Ishikawa (cell line): ENCODE measurements around the gene SOX30.

Source experiments
- EP300 ChIP-seq: IDR thresholded peaks from 2 replicates; pipeline ENCODE4 v1.6.1; 2012; ENCODE audit warnings: borderline replicate concordance
- TCF12 ChIP-seq: IDR thresholded peaks from 2 replicates; pipeline ENCODE4 v1.6.1; 2012; ENCODE audit warnings: low read depth
- USF1 ChIP-seq: IDR thresholded peaks from 2 replicates; pipeline ENCODE4 v1.6.1; 2012
- YY1 ChIP-seq: IDR thresholded peaks from 2 replicates; pipeline ENCODE4 v1.6.1; 2012; ENCODE audit warnings: low read depth
- TF ChIP-seq, protein P1 (sequence below): IDR thresholded peaks from 2 replicates; pipeline ENCODE4 v1.6.1; 2012
- TF ChIP-seq, protein P2 (sequence below): IDR thresholded peaks from 2 replicates; pipeline ENCODE4 v1.6.1; 2012; ENCODE audit warnings: low read depth, mild to moderate bottlenecking

DNA sequence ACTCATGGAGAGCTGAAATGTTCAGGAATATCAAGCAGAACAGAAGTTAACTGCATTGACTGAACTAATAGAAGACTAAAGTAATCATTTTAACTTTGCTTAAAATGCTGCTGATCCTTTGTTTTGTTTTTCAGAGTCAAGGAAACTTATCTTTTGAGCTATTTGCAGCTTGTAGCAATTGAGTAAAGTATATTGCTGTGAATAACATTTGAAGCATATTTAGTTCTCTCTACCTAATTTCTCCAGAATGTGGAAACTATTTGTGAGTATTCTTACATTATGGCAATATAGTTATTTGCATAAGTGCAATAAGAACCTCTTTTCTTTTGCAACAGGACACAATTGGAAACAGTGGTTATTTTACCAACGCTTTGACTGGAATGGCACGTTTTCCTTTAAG lies 5.3 kb upstream of the SOX30 start:
- TF ChIP-seq, protein P1, sequence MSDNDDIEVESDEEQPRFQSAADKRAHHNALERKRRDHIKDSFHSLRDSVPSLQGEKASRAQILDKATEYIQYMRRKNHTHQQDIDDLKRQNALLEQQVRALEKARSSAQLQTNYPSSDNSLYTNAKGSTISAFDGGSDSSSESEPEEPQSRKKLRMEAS, result no peak
- TF ChIP-seq, protein P2, sequence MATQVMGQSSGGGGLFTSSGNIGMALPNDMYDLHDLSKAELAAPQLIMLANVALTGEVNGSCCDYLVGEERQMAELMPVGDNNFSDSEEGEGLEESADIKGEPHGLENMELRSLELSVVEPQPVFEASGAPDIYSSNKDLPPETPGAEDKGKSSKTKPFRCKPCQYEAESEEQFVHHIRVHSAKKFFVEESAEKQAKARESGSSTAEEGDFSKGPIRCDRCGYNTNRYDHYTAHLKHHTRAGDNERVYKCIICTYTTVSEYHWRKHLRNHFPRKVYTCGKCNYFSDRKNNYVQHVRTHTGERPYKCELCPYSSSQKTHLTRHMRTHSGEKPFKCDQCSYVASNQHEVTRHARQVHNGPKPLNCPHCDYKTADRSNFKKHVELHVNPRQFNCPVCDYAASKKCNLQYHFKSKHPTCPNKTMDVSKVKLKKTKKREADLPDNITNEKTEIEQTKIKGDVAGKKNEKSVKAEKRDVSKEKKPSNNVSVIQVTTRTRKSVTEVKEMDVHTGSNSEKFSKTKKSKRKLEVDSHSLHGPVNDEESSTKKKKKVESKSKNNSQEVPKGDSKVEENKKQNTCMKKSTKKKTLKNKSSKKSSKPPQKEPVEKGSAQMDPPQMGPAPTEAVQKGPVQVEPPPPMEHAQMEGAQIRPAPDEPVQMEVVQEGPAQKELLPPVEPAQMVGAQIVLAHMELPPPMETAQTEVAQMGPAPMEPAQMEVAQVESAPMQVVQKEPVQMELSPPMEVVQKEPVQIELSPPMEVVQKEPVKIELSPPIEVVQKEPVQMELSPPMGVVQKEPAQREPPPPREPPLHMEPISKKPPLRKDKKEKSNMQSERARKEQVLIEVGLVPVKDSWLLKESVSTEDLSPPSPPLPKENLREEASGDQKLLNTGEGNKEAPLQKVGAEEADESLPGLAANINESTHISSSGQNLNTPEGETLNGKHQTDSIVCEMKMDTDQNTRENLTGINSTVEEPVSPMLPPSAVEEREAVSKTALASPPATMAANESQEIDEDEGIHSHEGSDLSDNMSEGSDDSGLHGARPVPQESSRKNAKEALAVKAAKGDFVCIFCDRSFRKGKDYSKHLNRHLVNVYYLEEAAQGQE, result no peak
- TF ChIP-seq EP300 (no peak), TCF12 (no peak), YY1 (no peak), USF1 (no peak)
